Neural progenitor cell (in vitro differentiated cells): ENCODE measurements around the gene LGALS4. TPM values are rescaled to one million over a fixed set of nuclear protein-coding genes. Genes with fewer than 3 reads are reported as not detected.

Experiments
- DNase-seq: peaks from one replicate; pipeline ENCODE4 v3.0.0-alpha.2; 2016; ENCODE audit warnings: low spot score
- H2AFZ ChIP-seq: fragments of 200-600 bp; sonication (generic); replicated peaks from 2 replicates; pipeline ENCODE4 v1.6.1; 2016; ENCODE audit warnings: antibody characterized with exemption
- H3F3A ChIP-seq: fragments of 200-600 bp; sonication (generic); 2 replicates; pipeline ENCODE4 v1.6.1; 2016; ENCODE audit warnings: antibody characterized with exemption, low read depth
- H3K27ac ChIP-seq: fragments of 200-600 bp; sonication (generic); 2 replicates; pipeline ENCODE4 v1.5.1; 2016; ENCODE audit warnings: mild to moderate bottlenecking
- H3K27me3 ChIP-seq: fragments of 200-600 bp; sonication (generic); 2 replicates; pipeline ENCODE4 v1.6.1; 2016; ENCODE audit warnings: mild to moderate bottlenecking, moderate library complexity
- H3K36me3 ChIP-seq: fragments of 200-600 bp; sonication (generic); 2 replicates; pipeline ENCODE4 v1.5.1; 2016
- H3K4me1 ChIP-seq: fragments of 200-600 bp; sonication (generic); 2 replicates; pipeline ENCODE4 v1.6.1; 2016; ENCODE audit warnings: mixed run types
- H3K4me2 ChIP-seq: fragments of 200-600 bp; sonication (generic); 2 replicates; pipeline ENCODE4 v1.6.1; 2016
- H3K4me3 ChIP-seq: fragments of 200-600 bp; sonication (generic); 2 replicates; pipeline ENCODE4 v1.5.1; 2016
- H3K79me2 ChIP-seq: fragments of 200-600 bp; sonication (generic); 2 replicates; pipeline ENCODE4 v1.6.1; 2016; ENCODE audit warnings: low read depth
- H3K9ac ChIP-seq: fragments of 200-600 bp; sonication (generic); 2 replicates; pipeline ENCODE4 v1.6.1; 2016
- H3K9me3 ChIP-seq: fragments of 200-600 bp; sonication (generic); 2 replicates; pipeline ENCODE4 v1.5.1; 2016; ENCODE audit warnings: low read depth
- H4K20me1 ChIP-seq: fragments of 200-600 bp; sonication (generic); 2 replicates; pipeline ENCODE4 v1.6.1; 2016; ENCODE audit warnings: low read depth
- H3K27ac Mint-ChIP-seq: 3 replicates; pipeline ENCODE4 v1.8.0; 2021; ENCODE audit warnings: mixed read lengths
- H3K27me3 Mint-ChIP-seq: 2 replicates; pipeline ENCODE4 v1.8.0; 2022; ENCODE audit warnings: low read depth, mild to moderate bottlenecking, inconsistent platforms, moderate library complexity, mixed read lengths; ENCODE audit not compliant: insufficient read depth
- H3K36me3 Mint-ChIP-seq: 3 replicates; pipeline ENCODE4 v1.8.0; 2021; ENCODE audit warnings: mixed read lengths
- H3K4me1 Mint-ChIP-seq: 3 replicates; pipeline ENCODE4 v1.8.0; 2021; ENCODE audit warnings: mixed read lengths
- H3K4me3 Mint-ChIP-seq: 3 replicates; pipeline ENCODE4 v1.8.0; 2021; ENCODE audit warnings: mild to moderate bottlenecking, moderate library complexity, mixed read lengths
- H3K9me3 Mint-ChIP-seq: 3 replicates; pipeline ENCODE4 v1.8.0; 2020; ENCODE audit warnings: mixed read lengths
- EZH2 ChIP-seq: fragments of 200-600 bp; sonication (generic); IDR thresholded peaks from 2 replicates; pipeline ENCODE4 v1.6.1; 2017; ENCODE audit warnings: antibody characterized with exemption, mild to moderate bottlenecking, moderate library complexity
- EZH2phosphoT487 ChIP-seq: fragments of 200-600 bp; sonication (generic); IDR thresholded peaks from 2 replicates; pipeline ENCODE4 v1.6.1; 2017; ENCODE audit warnings: antibody characterized with exemption
- total RNA-seq: library from RNA; depleted of rRNA; stranded (reverse); fragments of >200 nt; gene quantifications from 2 replicates; pipeline ENCODE4 v1.2.3, GENCODE V29; 2015; ENCODE audit warnings: low replicate concordance
- TF ChIP-seq, protein P1 (sequence below): fragments of 200-600 bp; sonication (generic); IDR thresholded peaks from 2 replicates; pipeline ENCODE4 v1.5.1; 2017; ENCODE audit warnings: antibody characterized with exemption, mild to moderate bottlenecking

The LGALS4 gene
- total RNA-seq, 1 donor from 2014 or later: not detected

DNA sequence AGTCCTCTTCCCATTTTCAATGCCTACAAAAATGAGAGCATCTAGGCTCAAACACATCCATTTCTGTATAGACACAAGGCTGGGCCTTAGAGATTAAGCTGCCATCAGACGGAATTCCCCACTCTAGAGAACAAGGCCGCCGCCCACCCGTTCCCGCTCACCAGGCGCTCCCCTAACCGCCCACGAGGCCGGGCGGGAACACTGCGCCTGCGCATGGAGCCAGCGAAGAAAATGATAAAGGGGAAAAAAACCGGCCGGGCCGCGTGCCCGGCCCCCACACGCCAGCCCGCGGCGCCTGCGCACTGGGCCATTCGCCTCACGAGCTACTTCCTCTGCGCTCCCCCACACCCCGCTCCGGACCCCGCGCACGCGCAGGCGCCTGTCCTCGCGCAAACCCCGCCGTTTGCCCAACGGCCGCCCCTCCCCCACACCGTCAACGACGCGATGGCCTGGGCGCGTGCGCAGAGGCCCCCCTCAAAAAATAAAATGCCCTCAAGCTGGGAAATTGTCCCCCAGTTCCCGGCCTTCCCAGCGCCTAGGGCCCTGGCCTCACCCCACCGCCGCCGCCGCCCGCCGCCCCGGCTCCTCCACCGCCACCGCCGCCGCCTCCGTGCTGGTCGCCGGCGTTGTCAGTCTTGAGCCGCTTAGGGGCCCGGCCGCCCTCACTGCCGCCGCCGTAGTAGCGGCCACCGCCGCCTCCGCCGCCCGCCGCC lies 36.6 kb upstream of the LGALS4 start:
- Mint-ChIP-seq H3K36me3 (peaks cover 28% of the 10 kb centered on the region), H3K9me3 (no peaks in the 10 kb centered on the region), H3K27me3 (peaks cover 12% of the 10 kb centered on the region), H3K4me1 (peaks cover 41% of the 10 kb centered on the region), H3K4me3 (peak overlapping the region; percentile 94), H3K27ac (peak overlapping the region; percentile 85)
- H3F3A ChIP-seq: peaks cover 71% of the 10 kb centered on the region
- peaks cover 13% of the 10 kb centered on the region for H3K36me3 ChIP-seq
- DNase-seq: peak; percentile 98
- H3K4me1 ChIP-seq: peaks cover 21% of the 10 kb centered on the region
- H3K27ac ChIP-seq: peak overlapping the region; percentile 97
- H2AFZ ChIP-seq: no peak overlapping the region
- H3K9me3 ChIP-seq: no peaks in the 10 kb centered on the region
- H4K20me1 ChIP-seq: peaks cover 49% of the 10 kb centered on the region
- peak overlapping the region; percentile 92 for H3K4me2 ChIP-seq
- H3K4me3 ChIP-seq: peak overlapping the region; percentile 81
- no peaks in the 10 kb centered on the region for H3K27me3 ChIP-seq
- TF ChIP-seq, protein P1, sequence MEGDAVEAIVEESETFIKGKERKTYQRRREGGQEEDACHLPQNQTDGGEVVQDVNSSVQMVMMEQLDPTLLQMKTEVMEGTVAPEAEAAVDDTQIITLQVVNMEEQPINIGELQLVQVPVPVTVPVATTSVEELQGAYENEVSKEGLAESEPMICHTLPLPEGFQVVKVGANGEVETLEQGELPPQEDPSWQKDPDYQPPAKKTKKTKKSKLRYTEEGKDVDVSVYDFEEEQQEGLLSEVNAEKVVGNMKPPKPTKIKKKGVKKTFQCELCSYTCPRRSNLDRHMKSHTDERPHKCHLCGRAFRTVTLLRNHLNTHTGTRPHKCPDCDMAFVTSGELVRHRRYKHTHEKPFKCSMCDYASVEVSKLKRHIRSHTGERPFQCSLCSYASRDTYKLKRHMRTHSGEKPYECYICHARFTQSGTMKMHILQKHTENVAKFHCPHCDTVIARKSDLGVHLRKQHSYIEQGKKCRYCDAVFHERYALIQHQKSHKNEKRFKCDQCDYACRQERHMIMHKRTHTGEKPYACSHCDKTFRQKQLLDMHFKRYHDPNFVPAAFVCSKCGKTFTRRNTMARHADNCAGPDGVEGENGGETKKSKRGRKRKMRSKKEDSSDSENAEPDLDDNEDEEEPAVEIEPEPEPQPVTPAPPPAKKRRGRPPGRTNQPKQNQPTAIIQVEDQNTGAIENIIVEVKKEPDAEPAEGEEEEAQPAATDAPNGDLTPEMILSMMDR: no peak
- TF ChIP-seq EZH2phosphoT487 (no peak), EZH2 (no peak)
- H3K79me2 ChIP-seq: peaks cover 50% of the 10 kb centered on the region
- peak overlapping the region; percentile 84 for H3K9ac ChIP-seq

DNA sequence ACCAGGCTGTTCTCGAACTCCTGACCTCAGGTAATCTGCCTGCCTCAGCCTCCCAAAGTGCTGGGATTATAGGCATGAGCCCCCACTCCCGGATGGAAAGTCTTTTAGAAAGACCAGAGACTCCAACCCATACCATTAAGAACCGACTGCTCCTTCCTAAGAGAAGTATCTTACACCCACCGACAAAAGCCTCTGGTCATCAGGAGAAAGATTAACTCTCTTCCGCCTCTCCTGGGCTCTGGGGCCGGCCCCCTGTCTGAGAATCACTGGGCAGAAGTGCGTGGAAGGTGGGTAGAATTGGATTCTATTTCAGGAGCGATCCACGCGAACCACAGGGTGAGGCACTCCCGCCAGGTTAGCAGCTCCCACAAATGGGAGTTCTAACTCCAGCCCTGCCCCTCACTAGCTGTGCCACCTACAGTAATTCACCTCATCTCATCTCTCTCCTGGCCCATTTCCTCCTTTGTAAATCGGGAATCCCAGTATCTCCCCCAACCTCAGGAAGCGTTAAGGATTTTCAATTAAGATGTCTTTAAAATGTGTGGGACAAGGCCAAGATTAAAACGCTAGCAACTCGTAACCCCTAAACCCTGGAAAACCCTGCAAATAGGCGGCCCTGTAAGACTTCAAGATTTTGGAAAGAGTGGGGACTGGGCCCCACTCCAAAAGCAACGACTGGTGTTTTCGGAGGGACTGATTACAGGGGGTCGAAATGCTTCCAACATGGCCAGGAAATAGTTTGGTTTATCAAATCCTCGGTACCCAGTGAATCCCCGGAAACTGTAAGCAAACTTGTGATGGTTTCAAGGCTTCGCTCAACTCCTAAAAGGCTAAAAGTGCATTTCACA lies 35.8 kb upstream of the LGALS4 start:
- H3K4me3 Mint-ChIP-seq: peak overlapping the region; percentile 94
- H3K9me3 Mint-ChIP-seq: no peaks in the 10 kb centered on the region
- Histone ChIP-seq H3K4me3 (peak overlapping the region; percentile 81), H3K36me3 (peaks cover 13% of the 10 kb centered on the region), H3F3A (peaks cover 75% of the 10 kb centered on the region), H2AFZ (no peak overlapping the region), H3K4me1 (peaks cover 21% of the 10 kb centered on the region), H3K9me3 (no peaks in the 10 kb centered on the region), H4K20me1 (peaks cover 57% of the 10 kb centered on the region), H3K79me2 (peaks cover 58% of the 10 kb centered on the region), H3K9ac (peak overlapping the region; percentile 72), H3K4me2 (peak overlapping the region; percentile 92), H3K27ac (peak overlapping the region; percentile 97), H3K27me3 (no peaks in the 10 kb centered on the region)
- H3K36me3 Mint-ChIP-seq: peaks cover 35% of the 10 kb centered on the region
- TF ChIP-seq EZH2phosphoT487: no peak
- TF ChIP-seq, protein P1: no peak
- no peak for TF ChIP-seq EZH2
- H3K27ac Mint-ChIP-seq: peak overlapping the region; percentile 85
- no peak for DNase-seq
- H3K4me1 Mint-ChIP-seq: peaks cover 40% of the 10 kb centered on the region
- peaks cover 12% of the 10 kb centered on the region for H3K27me3 Mint-ChIP-seq

DNA sequence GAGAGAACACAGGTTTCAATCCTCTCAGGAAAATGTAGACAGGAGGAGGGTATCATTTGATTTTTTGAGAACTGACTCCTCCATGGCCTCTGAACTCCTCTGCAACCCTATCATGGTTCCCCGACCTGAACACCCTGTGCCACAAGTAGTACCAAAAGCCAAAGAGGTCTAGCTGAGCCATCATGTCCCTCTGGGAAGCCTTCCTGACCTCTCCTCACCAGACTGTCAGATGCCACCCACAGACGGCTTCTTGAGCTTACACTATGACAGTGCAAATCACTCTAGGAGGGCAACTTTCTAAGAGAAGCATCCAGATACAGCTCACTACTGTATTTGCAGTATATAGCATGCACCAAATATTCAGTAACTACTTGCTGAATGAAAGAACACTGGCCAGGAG lies 33.4 kb upstream of the LGALS4 start:
- H3K27ac Mint-ChIP-seq: no peak overlapping the region
- Histone ChIP-seq H3K4me3 (no peak overlapping the region), H4K20me1 (peaks cover 79% of the 10 kb centered on the region), H3K27ac (no peak overlapping the region), H3K4me2 (no peak overlapping the region), H2AFZ (no peak overlapping the region), H3F3A (peaks cover 80% of the 10 kb centered on the region), H3K9ac (no peak overlapping the region), H3K9me3 (no peaks in the 10 kb centered on the region), H3K36me3 (peaks cover 22% of the 10 kb centered on the region), H3K79me2 (peaks cover 81% of the 10 kb centered on the region), H3K4me1 (peaks cover 17% of the 10 kb centered on the region), H3K27me3 (no peaks in the 10 kb centered on the region)
- H3K4me1 Mint-ChIP-seq: peaks cover 26% of the 10 kb centered on the region
- H3K27me3 Mint-ChIP-seq: peaks cover 9% of the 10 kb centered on the region
- no peak overlapping the region for H3K4me3 Mint-ChIP-seq
- TF ChIP-seq EZH2 (no peak), EZH2phosphoT487 (no peak)
- TF ChIP-seq, protein P1: no peak
- no peak for DNase-seq
- H3K9me3 Mint-ChIP-seq: no peaks in the 10 kb centered on the region
- peaks cover 50% of the 10 kb centered on the region for H3K36me3 Mint-ChIP-seq
